GM12878 (cell line): Measurements from ENCODE around the gene SYT8.

Experiments
- CBX5 ChIP-seq: sonication (generic); IDR thresholded peaks from 2 replicates; pipeline ENCODE4 v1.6.1; 2016; ENCODE audit warnings: low read depth, moderate library complexity, mild to moderate bottlenecking, inconsistent platforms
- CTCF ChIP-seq, 3 experiments: IDR thresholded peaks in 2 of 3; conservative IDR thresholded peaks in 1 of 3; 2 replicates each; pipeline ENCODE4 v1.5.1; 2011; ENCODE audit warnings: low read depth in 3 of 3, low read length in 3 of 3, mild to moderate bottlenecking in 3 of 3, control low read depth in 2 of 3, moderate library complexity in 2 of 3, inconsistent platforms in 1 of 3, mixed read lengths in 1 of 3; ENCODE audit not compliant: control insufficient read depth in 2 of 3, insufficient read depth in 1 of 3; ENCODE audit errors: extremely low read depth in 1 of 3
- HCFC1 ChIP-seq: fragments of 150-350 bp; IDR thresholded peaks from 2 replicates; pipeline ENCODE4 v1.6.1; 2014; ENCODE audit warnings: low read length
- LARP7 ChIP-seq: fragments of 450-650 bp; IDR thresholded peaks from 2 replicates; pipeline ENCODE4 v1.6.1; 2017; ENCODE audit warnings: mild to moderate bottlenecking
- MYC ChIP-seq: IDR thresholded peaks from 2 replicates; pipeline ENCODE4 v1.6.1; 2011; ENCODE audit warnings: mild to moderate bottlenecking, low read length, moderate library complexity, inconsistent platforms; ENCODE audit not compliant: insufficient read depth, insufficient replicate concordance, insufficient read length, severe bottlenecking
- NFYB ChIP-seq: IDR thresholded peaks from 2 replicates; pipeline ENCODE4 v1.6.1; 2011; ENCODE audit warnings: low read depth, mild to moderate bottlenecking, low read length, improper control_type of control experiment, moderate library complexity; ENCODE audit not compliant: insufficient read depth
- YBX1 ChIP-seq: fragments of 450-650 bp; IDR thresholded peaks from 2 replicates; pipeline ENCODE4 v1.6.1; 2016; ENCODE audit warnings: antibody characterized with exemption
- YY1 ChIP-seq: IDR thresholded peaks from 2 replicates; pipeline ENCODE4 v1.6.1; 2011; ENCODE audit warnings: low read depth, mild to moderate bottlenecking, low read length
- ZBTB33 ChIP-seq: fragments of 450-650 bp; IDR thresholded peaks from 2 replicates; pipeline ENCODE4 v1.6.1; 2017; ENCODE audit warnings: mild to moderate bottlenecking
- ZNF274 ChIP-seq: IDR thresholded peaks from one replicate; pipeline ENCODE4 v1.8.0; 2011; ENCODE audit not compliant: insufficient read length, insufficient read depth
- ZZZ3 ChIP-seq: IDR thresholded peaks from 2 replicates; pipeline ENCODE4 v1.6.1; 2011; ENCODE audit warnings: low read depth; ENCODE audit not compliant: control insufficient read depth, insufficient read length
- TF ChIP-seq, protein P1 (sequence below): IDR thresholded peaks from 2 replicates; pipeline ENCODE4 v1.6.1; 2012; ENCODE audit warnings: mild to moderate bottlenecking, low read depth, low read length
- TF ChIP-seq, protein P2 (sequence below): IDR thresholded peaks from 2 replicates; pipeline ENCODE4 v1.6.1; 2011; ENCODE audit warnings: low read depth, low read length, improper control_type of control experiment, borderline replicate concordance

GRCh38 chr11:1821562-1821961, 13.2 kb upstream of the SYT8 start:
- TF ChIP-seq YBX1 (no peak), CBX5 (no peak), CTCF (IDR thresholded peaks at IDR 0.05 in 2 of 3, conservative IDR thresholded peaks at IDR 0.05 in 1 of 3; ENCODE audit: control insufficient read depth in 2 of 3, extremely low read depth in 1 of 3, insufficient read depth in 1 of 3, low read depth in 3 of 3, low read length in 3 of 3) (no peak), ZZZ3 (no peak), ZNF274 (no peak), ZBTB33 (no peak), YY1 (no peak), HCFC1 (no peak), MYC (no peak), NFYB (no peak), LARP7 (no peak)
- TF ChIP-seq, protein P1, sequence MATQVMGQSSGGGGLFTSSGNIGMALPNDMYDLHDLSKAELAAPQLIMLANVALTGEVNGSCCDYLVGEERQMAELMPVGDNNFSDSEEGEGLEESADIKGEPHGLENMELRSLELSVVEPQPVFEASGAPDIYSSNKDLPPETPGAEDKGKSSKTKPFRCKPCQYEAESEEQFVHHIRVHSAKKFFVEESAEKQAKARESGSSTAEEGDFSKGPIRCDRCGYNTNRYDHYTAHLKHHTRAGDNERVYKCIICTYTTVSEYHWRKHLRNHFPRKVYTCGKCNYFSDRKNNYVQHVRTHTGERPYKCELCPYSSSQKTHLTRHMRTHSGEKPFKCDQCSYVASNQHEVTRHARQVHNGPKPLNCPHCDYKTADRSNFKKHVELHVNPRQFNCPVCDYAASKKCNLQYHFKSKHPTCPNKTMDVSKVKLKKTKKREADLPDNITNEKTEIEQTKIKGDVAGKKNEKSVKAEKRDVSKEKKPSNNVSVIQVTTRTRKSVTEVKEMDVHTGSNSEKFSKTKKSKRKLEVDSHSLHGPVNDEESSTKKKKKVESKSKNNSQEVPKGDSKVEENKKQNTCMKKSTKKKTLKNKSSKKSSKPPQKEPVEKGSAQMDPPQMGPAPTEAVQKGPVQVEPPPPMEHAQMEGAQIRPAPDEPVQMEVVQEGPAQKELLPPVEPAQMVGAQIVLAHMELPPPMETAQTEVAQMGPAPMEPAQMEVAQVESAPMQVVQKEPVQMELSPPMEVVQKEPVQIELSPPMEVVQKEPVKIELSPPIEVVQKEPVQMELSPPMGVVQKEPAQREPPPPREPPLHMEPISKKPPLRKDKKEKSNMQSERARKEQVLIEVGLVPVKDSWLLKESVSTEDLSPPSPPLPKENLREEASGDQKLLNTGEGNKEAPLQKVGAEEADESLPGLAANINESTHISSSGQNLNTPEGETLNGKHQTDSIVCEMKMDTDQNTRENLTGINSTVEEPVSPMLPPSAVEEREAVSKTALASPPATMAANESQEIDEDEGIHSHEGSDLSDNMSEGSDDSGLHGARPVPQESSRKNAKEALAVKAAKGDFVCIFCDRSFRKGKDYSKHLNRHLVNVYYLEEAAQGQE, result no peak
- TF ChIP-seq, protein P2, sequence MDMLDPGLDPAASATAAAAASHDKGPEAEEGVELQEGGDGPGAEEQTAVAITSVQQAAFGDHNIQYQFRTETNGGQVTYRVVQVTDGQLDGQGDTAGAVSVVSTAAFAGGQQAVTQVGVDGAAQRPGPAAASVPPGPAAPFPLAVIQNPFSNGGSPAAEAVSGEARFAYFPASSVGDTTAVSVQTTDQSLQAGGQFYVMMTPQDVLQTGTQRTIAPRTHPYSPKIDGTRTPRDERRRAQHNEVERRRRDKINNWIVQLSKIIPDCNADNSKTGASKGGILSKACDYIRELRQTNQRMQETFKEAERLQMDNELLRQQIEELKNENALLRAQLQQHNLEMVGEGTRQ, result no peak
